SH-SY5Y (cell line): Measurements from ENCODE around the gene ODAD3.

Experiments
- GATA2 ChIP-seq: IDR thresholded peaks from 2 replicates; pipeline ENCODE4 v1.6.1; 2011; ENCODE audit warnings: mild to moderate bottlenecking, low read depth, low read length
- GATA3 ChIP-seq: IDR thresholded peaks from 2 replicates; pipeline ENCODE4 v1.6.1; 2011; ENCODE audit warnings: low read depth, mild to moderate bottlenecking, low read length, moderate library complexity

DNA sequence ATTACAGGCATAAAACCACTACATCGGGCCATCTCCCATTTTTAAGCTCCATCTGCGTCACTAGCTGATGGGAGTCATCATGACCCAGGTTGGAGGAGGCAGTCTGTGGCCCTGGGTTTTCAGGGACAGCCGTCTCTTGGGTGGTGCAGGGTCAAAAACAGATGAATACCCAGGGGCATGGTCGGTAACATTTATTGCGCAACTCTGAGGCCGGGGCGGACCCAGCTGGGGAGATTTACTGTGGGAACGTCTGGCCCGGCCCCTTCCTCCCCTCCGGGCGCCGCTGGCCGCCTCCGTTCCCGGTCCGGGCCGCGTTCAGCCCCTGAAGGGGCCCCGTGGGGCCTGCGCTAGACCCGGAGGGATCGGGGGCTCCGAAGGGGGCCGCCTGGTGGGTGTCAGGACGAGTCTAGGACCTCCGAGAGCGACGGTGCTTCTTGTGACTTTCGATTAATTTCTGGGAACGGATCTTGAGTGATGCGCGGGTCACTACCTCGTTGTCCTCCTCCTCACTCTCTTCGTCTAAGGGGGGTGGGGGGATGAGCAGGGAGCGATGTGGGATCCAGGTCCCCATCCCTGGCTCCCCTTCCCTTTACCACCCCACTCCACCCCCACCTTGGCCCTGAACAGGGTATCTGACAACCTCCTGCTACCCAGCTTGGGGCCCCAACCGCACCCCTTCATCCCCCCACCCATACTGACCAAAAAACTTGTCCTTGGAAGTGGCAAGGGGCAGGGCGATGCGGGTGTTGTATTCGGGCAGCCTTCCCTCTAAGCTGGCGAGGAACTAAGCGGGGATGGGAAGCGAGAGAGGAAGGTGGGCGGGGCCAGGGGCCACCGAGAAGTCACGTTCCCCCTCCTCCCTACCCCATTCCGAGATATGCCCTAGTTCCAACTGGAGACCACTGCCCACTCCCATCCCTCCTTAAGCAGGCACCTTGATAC lies 14.2 kb downstream of the ODAD3 start:
- TF ChIP-seq GATA2 (no peak), GATA3 (no peak)
